ENCODE results near the gene HSF5. TPM values are rescaled to one million over a fixed set of nuclear protein-coding genes. Genes with fewer than 3 reads are reported as not detected.
"Not testable (repeated sequence)": the region's sequence is repeated elsewhere in the genome, so short reads cannot be mapped to it uniquely, and the experiment has no call there.

HSF5 gene
- total RNA-seq, 1 experiment from 2014 or later: not detected

GRCh38 chr17:58506354-58507080, 18.3 kb upstream of the HSF5 start:
- Histone ChIP-seq H3K4me1 (ENCODE audit: insufficient read depth, low read length) (no peaks in the 10 kb centered on the region), H2AFZ (ENCODE audit: low read length) (no peak overlapping the region), H3K27me3 (ENCODE audit: low read length) (no peaks in the 10 kb centered on the region), H3K27ac (ENCODE audit: low read length) (no peak overlapping the region), H4K20me1 (ENCODE audit: low read length) (no peaks in the 10 kb centered on the region), H3K9ac (ENCODE audit: low read length) (no peak overlapping the region), H3K79me2 (ENCODE audit: low read length) (no peaks in the 10 kb centered on the region), H3K9me2 (replicated peaks; ENCODE audit: low read length) (no peaks in the 10 kb centered on the region), H3K36me3 (ENCODE audit: low read depth, low read length) (peaks cover 40% of the 10 kb centered on the region; the same call in 1 of the 2 replicates), H3K4me3 (ENCODE audit: low read length) (no peak overlapping the region), H3F3A (ENCODE audit: low read length, unreplicated experiment) (no peaks in the 10 kb centered on the region), H3K9me3 (ENCODE audit: low read length) (no peaks in the 10 kb centered on the region), H3K4me2 (ENCODE audit: low read length) (no peak overlapping the region)
- BruUV-seq (replicated peaks): no TSS peak
- intact Hi-C loops (cut with micrococcal nuclease): no loop called here
- TF ChIP-seq EZH2 (IDR thresholded peaks at IDR 0.05; ENCODE audit: low read length, unreplicated experiment): no peak
- no peak for TF ChIP-seq CTCF (conservative IDR thresholded peaks at IDR 0.05; ENCODE audit: low read depth, low read length)
- no peak for TF ChIP-seq EZH2phosphoT487 (IDR thresholded peaks at IDR 0.05; ENCODE audit: borderline replicate concordance, low read length)
- ChIA-PET CTCF (no interaction called here), POLR2A (ENCODE audit: unreplicated experiment) (no interaction called here)
- no peak for DNase-seq
- ATAC-seq: no peak

GRCh38 chr17:58504826-58505351, 16.7 kb upstream of the HSF5 start:
- no peak overlapping the region for H3K4me2 ChIP-seq (ENCODE audit: low read length)
- ChIA-PET POLR2A (ENCODE audit: unreplicated experiment) (no interaction called here), CTCF (no interaction called here)
- H2AFZ ChIP-seq (ENCODE audit: low read length): no peak overlapping the region
- peaks cover 37% of the 10 kb centered on the region for H3K36me3 ChIP-seq (ENCODE audit: low read depth, low read length)
- H3K27ac ChIP-seq (ENCODE audit: low read length): no peak overlapping the region
- TF ChIP-seq EZH2 (IDR thresholded peaks at IDR 0.05; ENCODE audit: low read length, unreplicated experiment) (no peak), EZH2phosphoT487 (IDR thresholded peaks at IDR 0.05; ENCODE audit: borderline replicate concordance, low read length) (no peak), CTCF (conservative IDR thresholded peaks at IDR 0.05; ENCODE audit: low read depth, low read length) (no peak)
- H3K9ac ChIP-seq (ENCODE audit: low read length): no peak overlapping the region
- DNase-seq (no peak), ATAC-seq (no peak)
- H3K4me1 ChIP-seq (ENCODE audit: insufficient read depth, low read length): no peaks in the 10 kb centered on the region
- H3F3A ChIP-seq (ENCODE audit: low read length, unreplicated experiment): no peaks in the 10 kb centered on the region
- no peaks in the 10 kb centered on the region for H3K79me2 ChIP-seq (ENCODE audit: low read length)
- BruUV-seq (replicated peaks): no TSS peak
- no peaks in the 10 kb centered on the region for H3K27me3 ChIP-seq (ENCODE audit: low read length)
- no peaks in the 10 kb centered on the region for H3K9me2 ChIP-seq (replicated peaks; ENCODE audit: low read length)
- H4K20me1 ChIP-seq (ENCODE audit: low read length): no peaks in the 10 kb centered on the region
- no peaks in the 10 kb centered on the region for H3K9me3 ChIP-seq (ENCODE audit: low read length)
- H3K4me3 ChIP-seq (ENCODE audit: low read length): no peak overlapping the region
- intact Hi-C loops (cut with micrococcal nuclease): no loop called here

- no peaks in the 10 kb centered on the region for H3K9me3 ChIP-seq (ENCODE audit: low read length)
- no peak overlapping the region for H3K27ac ChIP-seq (ENCODE audit: low read length)
- TSS peak; percentile 13 for BruUV-seq (replicated peaks)
- H3K9ac ChIP-seq (ENCODE audit: low read length): no peak overlapping the region
- TF ChIP-seq EZH2 (IDR thresholded peaks at IDR 0.05; ENCODE audit: low read length, unreplicated experiment): no peak
- TF ChIP-seq CTCF (conservative IDR thresholded peaks at IDR 0.05; ENCODE audit: low read depth, low read length): no peak
- TF ChIP-seq EZH2phosphoT487 (IDR thresholded peaks at IDR 0.05; ENCODE audit: borderline replicate concordance, low read length): no peak
- H3K79me2 ChIP-seq (ENCODE audit: low read length): no peaks in the 10 kb centered on the region
- no peak overlapping the region for H3K4me2 ChIP-seq (ENCODE audit: low read length)
- no peak for ATAC-seq
- no peaks in the 10 kb centered on the region for H3K4me1 ChIP-seq (ENCODE audit: insufficient read depth, low read length)
- intact Hi-C loops (cut with micrococcal nuclease): no loop called here
- H4K20me1 ChIP-seq (ENCODE audit: low read length): no peaks in the 10 kb centered on the region
- POLR2A ChIA-PET (ENCODE audit: unreplicated experiment): no interaction called here
- H2AFZ ChIP-seq (ENCODE audit: low read length): no peak overlapping the region
- CTCF ChIA-PET: no interaction called here
- H3F3A ChIP-seq (ENCODE audit: low read length, unreplicated experiment): no peaks in the 10 kb centered on the region
- H3K36me3 ChIP-seq (ENCODE audit: low read depth, low read length): peaks cover 37% of the 10 kb centered on the region
- DNase-seq: no peak
- H3K4me3 ChIP-seq (ENCODE audit: low read length): no peak overlapping the region
- no peaks in the 10 kb centered on the region for H3K9me2 ChIP-seq (replicated peaks; ENCODE audit: low read length)
- H3K27me3 ChIP-seq (ENCODE audit: low read length): no peaks in the 10 kb centered on the region
Measured at GRCh38 chr17:58503866-58504265, 15.7 kb upstream of the HSF5 start.

GRCh38 chr17:58503134-58503533, 14.9 kb upstream of the HSF5 start:
- POLR2A ChIA-PET (ENCODE audit: unreplicated experiment); H3K4me2 ChIP-seq (ENCODE audit: low read length); H3K27me3 ChIP-seq (ENCODE audit: low read length); H3K9ac ChIP-seq (ENCODE audit: low read length); H2AFZ ChIP-seq (ENCODE audit: low read length); intact Hi-C loops (cut with micrococcal nuclease); ATAC-seq; H3K9me2 ChIP-seq (replicated peaks; ENCODE audit: low read length); BruUV-seq (replicated peaks); H3K9me3 ChIP-seq (ENCODE audit: low read length); H4K20me1 ChIP-seq (ENCODE audit: low read length); H3K4me3 ChIP-seq (ENCODE audit: low read length); CTCF ChIA-PET; H3K4me1 ChIP-seq (ENCODE audit: insufficient read depth, low read length); H3K27ac ChIP-seq (ENCODE audit: low read length); DNase-seq; H3F3A ChIP-seq (ENCODE audit: low read length, unreplicated experiment); H3K79me2 ChIP-seq (ENCODE audit: low read length): not testable (repeated sequence)
- H3K36me3 ChIP-seq (ENCODE audit: low read depth, low read length): peaks cover 35% of the 10 kb centered on the region
